Upper lobe of left lung (tissue), 6 donors: Measurements from ENCODE around the gene ASIC4. TPM values are rescaled to one million over a fixed set of nuclear protein-coding genes. Genes with fewer than 3 reads are reported as not detected.

Experiments
- ATAC-seq, 2 donors: fragments of 200-7000 bp; cut with Tn5 transposase; one replicate each; pipeline ENCODE4 v1.9.1; 2022; ENCODE audit warnings: mild to moderate bottlenecking in 2 of 2, moderate library complexity in 2 of 2; ENCODE audit not compliant: low FRiP score in 2 of 2
- DNase-seq, 2 donors: peaks; one replicate each; pipeline ENCODE4 v3.0.0-alpha.2; 2019 to 2020
- H3K27ac ChIP-seq, 4 donors: fragments of 200-600 bp; sonication (generic); one replicate each; pipeline ENCODE4 v1.5.1; 2016 to 2019
- H3K27me3 ChIP-seq, 4 donors: fragments of 200-600 bp; sonication (generic); one replicate each; pipeline ENCODE4 v1.5.1; 2017 to 2019
- H3K36me3 ChIP-seq, 4 donors: fragments of 200-600 bp; sonication (generic); one replicate each; pipeline ENCODE4 v1.5.1; 2016 to 2019
- H3K4me1 ChIP-seq, 4 donors: fragments of 200-600 bp; sonication (generic); one replicate each; pipeline ENCODE4 v1.5.1; 2018 to 2019
- H3K4me3 ChIP-seq, 4 donors: fragments of 200-600 bp; sonication (generic); one replicate each; pipeline ENCODE4 v1.5.1; 2017 to 2019; ENCODE audit warnings: mild to moderate bottlenecking in 2 of 4, moderate library complexity in 1 of 4
- H3K9me3 ChIP-seq, 4 donors: fragments of 200-600 bp; sonication (generic); one replicate each; pipeline ENCODE4 v1.5.1; 2018 to 2019
- CTCF ChIP-seq, 6 experiments: fragments of 450-650 bp in 4 of 6; fragments of 200-600 bp in 2 of 6; sonication (generic) in 2 of 6; IDR thresholded peaks; one replicate each; pipeline ENCODE4 v1.5.1; 2016 to 2019; ENCODE audit warnings: antibody characterized with exemption in 6 of 6
- EP300 ChIP-seq, 4 donors: sonication (generic); formaldehyde crosslinking; IDR thresholded peaks; one replicate each; pipeline ENCODE4 v1.5.1; 2017; ENCODE audit warnings: antibody characterized with exemption in 4 of 4, control low read depth in 2 of 4
- POLR2A ChIP-seq, 4 donors: fragments of 450-650 bp; IDR thresholded peaks; one replicate each; pipeline ENCODE4 v1.5.1; 2016 to 2017; ENCODE audit warnings: antibody characterized with exemption in 4 of 4, mild to moderate bottlenecking in 2 of 4
- POLR2AphosphoS5 ChIP-seq, 2 donors: sonication (generic); formaldehyde crosslinking; IDR thresholded peaks; one replicate each; pipeline ENCODE4 v1.5.1; 2017; ENCODE audit warnings: antibody characterized with exemption in 2 of 2
- WGBS, 2 donors: methylation state at CpG; one replicate each; pipeline ENCODE4 v1.1.5; 2017 to 2018; 5-methylcytosine and 5-hydroxymethylcytosine counted together
- total RNA-seq, 6 donors: library from RNA; depleted of rRNA in 4 of 6; stranded (reverse); fragments of >200 nt in 4 of 6; gene quantifications; one replicate each; pipeline versions ENCODE4 v1.1.0 to v1.2.1, GENCODE V29; 2016 to 2021
- donor health status: DM: no; HTN: no; CAD: no; lungs with moderate emphysema.
- donor health status: DM: no; HTN: yes; CAD: no; lungs with severe emphysema.

Gene ASIC4
- total RNA-seq, 6 donors from 2014 or later: 0.20 to 0.34 (median 0.29) TPM; not detected in 3

GRCh38 chr2:219570924-219571310 is 56.6 kb downstream of the ASIC4 start:
- TF ChIP-seq CTCF (IDR thresholded peaks at IDR 0.05) (no peak), POLR2AphosphoS5 (IDR thresholded peaks at IDR 0.05) (no peak), EP300 (IDR thresholded peaks at IDR 0.05) (no peak), POLR2A (IDR thresholded peaks at IDR 0.05) (no peak)
- DNase-seq: peak in 1 of 2 donors; percentile 86
- peak in 1 of 2 donors; percentile 53 for ATAC-seq
- Histone ChIP-seq H3K27ac (peak overlapping the region; percentile 72 to 86 (median 82)), H3K4me3 (peak overlapping the region; percentile 67 to 83 (median 81)), H3K36me3 (peaks cover 0 to 4% (median 0%) of the 10 kb centered on the region in 4 donors), H3K27me3 (peaks cover 0 to 4% (median 0%) of the 10 kb centered on the region in 4 donors), H3K4me1 (peaks cover 0 to 24% (median 12%) of the 10 kb centered on the region in 4 donors), H3K9me3 (no peaks in the 10 kb centered on the region)
- 2% methylated on average over 18 of the region's 55 CpGs; no CpG with 5 or more reads in 1 of the 2 donors for WGBS, 2 donors

- Histone ChIP-seq H3K27ac (peak within 1 kb of the TSS; percentile 72 to 86 (median 82)), H3K9me3 (no peaks in the 10 kb centered on the region), H3K4me3 (peak within 1 kb of the TSS; percentile 67 to 83 (median 81)), H3K27me3 (peaks cover 0 to 4% (median 0%) of the 10 kb centered on the region in 4 donors), H3K4me1 (peaks cover 0 to 24% (median 12%) of the 10 kb centered on the region in 4 donors), H3K36me3 (no peaks in the 10 kb centered on the region)
- peak in 1 of 4 donors; percentile 32 for TF ChIP-seq POLR2A (IDR thresholded peaks at IDR 0.05)
- no peak for TF ChIP-seq CTCF (IDR thresholded peaks at IDR 0.05)
- WGBS, 2 donors: 15 to 18% methylated on average over 13 to 28 of the region's 42 CpGs
- DNase-seq: peak; percentile 71 to 91
- peak; percentile 67 to 72 for ATAC-seq
Measured at GRCh38 chr2:219571311-219572236, 57.3 kb downstream of the ASIC4 start, which contains the start of gene OBSL1. OBSL1 (minus strand) TSS chr2:219571539; CDS start chr2:219571232, 307 bp downstream.

GRCh38 chr2:219572237-219573001 is 58.1 kb downstream of the ASIC4 start, which contains the start of gene INHA:
INHA (plus strand) TSS chr2:219572310; CDS start chr2:219572375, 65 bp downstream.
- peaks cover 0 to 4% (median 0%) of the 10 kb centered on the region in 4 donors for H3K27me3 ChIP-seq
- ATAC-seq (no peak), DNase-seq (peak in 1 of 2 donors; percentile 47)
- H3K4me1 ChIP-seq: peaks cover 0 to 24% (median 12%) of the 10 kb centered on the region in 4 donors
- no peaks in the 10 kb centered on the region for H3K36me3 ChIP-seq
- WGBS, 2 donors: 85 to 88% methylated on average over 8 to 13 of the region's 13 CpGs
- no peak for TF ChIP-seq CTCF (IDR thresholded peaks at IDR 0.05)
- TF ChIP-seq POLR2AphosphoS5 (IDR thresholded peaks at IDR 0.05): no peak
- no peak for TF ChIP-seq EP300 (IDR thresholded peaks at IDR 0.05)
- no peak for TF ChIP-seq POLR2A (IDR thresholded peaks at IDR 0.05)
- no peaks in the 10 kb centered on the region for H3K9me3 ChIP-seq
- peak within 1 kb of the TSS; percentile 67 to 83 (median 81) for H3K4me3 ChIP-seq
- peak within 1 kb of the TSS; percentile 72 to 86 (median 82) for H3K27ac ChIP-seq

- TF ChIP-seq POLR2AphosphoS5 (IDR thresholded peaks at IDR 0.05) (no peak), EP300 (IDR thresholded peaks at IDR 0.05) (no peak), CTCF (IDR thresholded peaks at IDR 0.05) (no peak), POLR2A (IDR thresholded peaks at IDR 0.05) (no peak)
- Histone ChIP-seq H3K4me3 (no peak overlapping the region), H3K27ac (no peak overlapping the region), H3K36me3 (no peaks in the 10 kb centered on the region), H3K9me3 (no peaks in the 10 kb centered on the region), H3K27me3 (peaks cover 0 to 4% (median 0%) of the 10 kb centered on the region in 4 donors), H3K4me1 (peaks cover 0 to 24% (median 12%) of the 10 kb centered on the region in 4 donors)
- 83 to 84% methylated on average over 5 of the region's 5 CpGs for WGBS, 2 donors
- ATAC-seq: no peak
- DNase-seq: no peak
Measured at GRCh38 chr2:219573166-219573565, 58.9 kb downstream of the ASIC4 start.
